ENCODE results near the gene SORBS1. TPM values are rescaled to one million over a fixed set of nuclear protein-coding genes. Genes with fewer than 3 reads are reported as not detected.

SORBS1 gene
- total and polyA plus RNA-seq, 2 experiments from 2014 or later, result 11.0 to 20.6 TPM

DNA sequence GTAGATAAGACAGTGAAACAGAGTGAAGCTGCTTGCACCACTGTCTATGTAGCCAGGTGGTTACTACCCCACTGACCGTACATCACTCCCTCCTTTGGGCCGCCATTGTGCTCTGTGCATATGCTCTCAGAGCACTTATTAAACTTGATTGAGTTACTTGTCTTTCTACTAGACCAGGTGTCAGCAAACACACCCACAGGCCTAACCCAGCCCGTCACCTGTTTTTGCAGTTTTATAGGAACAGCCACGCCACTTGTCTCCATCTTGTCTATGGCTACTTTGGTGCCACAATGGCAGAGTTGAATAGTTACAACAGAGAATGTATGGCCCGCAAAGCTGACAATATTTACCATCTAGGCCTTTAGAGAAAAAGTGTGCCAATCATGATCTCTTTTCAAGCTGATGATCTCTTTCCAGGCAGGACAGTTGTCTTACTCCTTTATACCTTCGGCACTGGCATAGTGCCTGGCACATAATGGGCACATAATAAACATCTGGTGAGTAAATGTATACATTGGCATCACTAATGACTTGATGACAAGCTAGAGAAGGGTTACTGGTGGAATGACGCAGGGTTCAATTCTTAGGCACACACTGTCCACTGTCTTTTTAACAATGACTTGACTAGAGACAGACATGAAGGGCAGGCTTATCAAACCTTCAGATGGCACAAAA, 36.7 kb downstream of the SORBS1 start:
- Histone ChIP-seq H3K36me3 (no peaks in the 10 kb centered on the region), H3K27me3 (no peaks in the 10 kb centered on the region), H3K4me3 (no peak overlapping the region), H3K27ac (no peak overlapping the region), H3K9me3 (ENCODE audit: low read depth) (no peaks in the 10 kb centered on the region), H3K4me1 (ENCODE audit: low read depth) (peaks cover 7% of the 10 kb centered on the region)
- TF ChIP-seq, protein P1, sequence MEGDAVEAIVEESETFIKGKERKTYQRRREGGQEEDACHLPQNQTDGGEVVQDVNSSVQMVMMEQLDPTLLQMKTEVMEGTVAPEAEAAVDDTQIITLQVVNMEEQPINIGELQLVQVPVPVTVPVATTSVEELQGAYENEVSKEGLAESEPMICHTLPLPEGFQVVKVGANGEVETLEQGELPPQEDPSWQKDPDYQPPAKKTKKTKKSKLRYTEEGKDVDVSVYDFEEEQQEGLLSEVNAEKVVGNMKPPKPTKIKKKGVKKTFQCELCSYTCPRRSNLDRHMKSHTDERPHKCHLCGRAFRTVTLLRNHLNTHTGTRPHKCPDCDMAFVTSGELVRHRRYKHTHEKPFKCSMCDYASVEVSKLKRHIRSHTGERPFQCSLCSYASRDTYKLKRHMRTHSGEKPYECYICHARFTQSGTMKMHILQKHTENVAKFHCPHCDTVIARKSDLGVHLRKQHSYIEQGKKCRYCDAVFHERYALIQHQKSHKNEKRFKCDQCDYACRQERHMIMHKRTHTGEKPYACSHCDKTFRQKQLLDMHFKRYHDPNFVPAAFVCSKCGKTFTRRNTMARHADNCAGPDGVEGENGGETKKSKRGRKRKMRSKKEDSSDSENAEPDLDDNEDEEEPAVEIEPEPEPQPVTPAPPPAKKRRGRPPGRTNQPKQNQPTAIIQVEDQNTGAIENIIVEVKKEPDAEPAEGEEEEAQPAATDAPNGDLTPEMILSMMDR (IDR thresholded peaks at IDR 0.05; ENCODE audit: low read depth, low read length), result no peak
- DNase-seq (ENCODE audit: low read depth in 1 of 2, low spot score in 1 of 2), result no peak

DNA sequence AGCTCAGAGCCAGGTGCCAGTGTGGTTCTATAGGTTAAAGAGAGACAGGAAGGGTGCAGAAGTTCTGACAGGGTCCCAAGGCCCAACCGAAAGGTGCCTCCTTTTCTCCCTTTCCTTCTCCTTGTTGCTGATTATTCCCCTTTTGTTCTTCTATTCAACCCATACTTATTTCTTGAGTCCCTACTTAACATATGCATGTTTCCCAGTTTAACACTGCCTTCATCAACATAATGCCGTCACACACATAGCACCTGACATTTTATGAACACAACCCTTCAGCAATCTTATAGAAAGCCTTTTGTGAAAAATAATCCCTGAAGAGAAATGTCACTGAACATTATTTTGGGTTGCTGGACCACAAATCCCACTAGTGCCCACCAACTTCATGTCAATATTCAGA, 39.1 kb downstream of the SORBS1 start:
- Histone ChIP-seq H3K4me1 (ENCODE audit: low read depth) (peaks cover 18% of the 10 kb centered on the region), H3K4me3 (no peak overlapping the region), H3K27ac (no peak overlapping the region), H3K27me3 (no peaks in the 10 kb centered on the region), H3K36me3 (no peaks in the 10 kb centered on the region), H3K9me3 (ENCODE audit: low read depth) (no peaks in the 10 kb centered on the region)
- TF ChIP-seq, protein P1 (IDR thresholded peaks at IDR 0.05; ENCODE audit: low read depth, low read length), result no peak
- DNase-seq (ENCODE audit: low read depth in 1 of 2, low spot score in 1 of 2), result no peak

- DNase-seq (ENCODE audit: low read depth in 1 of 2, low spot score in 1 of 2), result no peak
- H3K27ac ChIP-seq, result no peak overlapping the region
- H3K9me3 ChIP-seq (ENCODE audit: low read depth), result no peaks in the 10 kb centered on the region
- no peaks in the 10 kb centered on the region for H3K27me3 ChIP-seq
- no peaks in the 10 kb centered on the region for H3K36me3 ChIP-seq
- TF ChIP-seq, protein P1 (IDR thresholded peaks at IDR 0.05; ENCODE audit: low read depth, low read length), result no peak
- no peak overlapping the region for H3K4me3 ChIP-seq
- peaks cover 18% of the 10 kb centered on the region for H3K4me1 ChIP-seq (ENCODE audit: low read depth)
These were observed 40.6 kb downstream of the SORBS1 start for GRCh38 chr10:95520617-95521016.

DNA sequence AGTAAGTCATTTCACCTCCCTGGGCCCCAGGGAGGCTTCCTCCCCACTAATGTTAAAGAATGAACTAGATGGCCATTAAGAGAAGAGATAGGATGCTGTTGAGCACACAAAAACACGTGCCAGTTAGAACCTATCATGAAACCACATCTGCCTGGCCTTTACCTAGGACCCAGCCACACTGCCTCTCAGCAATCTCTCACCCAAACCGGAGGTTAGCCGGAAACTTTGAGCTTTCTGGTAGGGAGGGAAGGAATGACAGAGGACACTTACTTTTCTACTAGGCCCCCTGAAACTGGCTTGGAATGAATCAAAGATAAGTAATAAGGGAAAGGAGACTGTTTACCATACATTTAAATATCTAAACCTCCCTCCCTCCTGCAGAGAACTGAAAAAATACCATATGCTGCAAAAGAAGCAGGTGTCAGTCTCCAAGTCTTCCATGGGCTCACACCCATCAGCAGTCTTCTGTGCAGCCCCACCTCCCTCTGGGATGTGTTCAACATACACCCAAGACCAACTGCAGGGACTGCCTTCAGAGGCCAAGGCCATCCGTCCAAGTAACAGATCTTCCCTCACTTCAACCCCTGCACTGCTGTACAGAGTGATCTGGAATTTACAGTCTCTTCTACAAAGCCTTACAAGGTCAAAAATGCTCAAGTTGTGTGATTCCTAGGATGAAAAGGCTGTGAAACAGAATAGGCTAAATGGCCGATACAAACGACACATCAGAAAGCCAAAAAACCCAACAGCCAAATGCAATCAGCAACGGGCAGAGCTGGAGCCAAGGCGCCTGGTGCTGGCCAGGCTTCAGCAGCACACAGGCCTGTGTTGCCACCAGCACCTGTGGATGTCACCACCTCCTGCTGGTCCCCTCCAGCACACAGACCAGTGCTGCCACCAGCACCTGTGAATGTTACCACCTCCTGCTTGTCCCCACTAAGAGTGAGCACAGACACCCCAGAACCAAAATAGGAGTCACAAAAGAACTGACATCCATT, 42.4 kb downstream of the SORBS1 start:
- DNase-seq (ENCODE audit: low read depth in 1 of 2, low spot score in 1 of 2), result no peak
- Histone ChIP-seq H3K4me3 (no peak overlapping the region), H3K36me3 (no peaks in the 10 kb centered on the region), H3K27ac (peak overlapping the region; percentile 70), H3K27me3 (no peaks in the 10 kb centered on the region), H3K9me3 (ENCODE audit: low read depth) (no peaks in the 10 kb centered on the region), H3K4me1 (ENCODE audit: low read depth) (peaks cover 18% of the 10 kb centered on the region)
- TF ChIP-seq, protein P1 (IDR thresholded peaks at IDR 0.05; ENCODE audit: low read depth, low read length), result no peak

DNA sequence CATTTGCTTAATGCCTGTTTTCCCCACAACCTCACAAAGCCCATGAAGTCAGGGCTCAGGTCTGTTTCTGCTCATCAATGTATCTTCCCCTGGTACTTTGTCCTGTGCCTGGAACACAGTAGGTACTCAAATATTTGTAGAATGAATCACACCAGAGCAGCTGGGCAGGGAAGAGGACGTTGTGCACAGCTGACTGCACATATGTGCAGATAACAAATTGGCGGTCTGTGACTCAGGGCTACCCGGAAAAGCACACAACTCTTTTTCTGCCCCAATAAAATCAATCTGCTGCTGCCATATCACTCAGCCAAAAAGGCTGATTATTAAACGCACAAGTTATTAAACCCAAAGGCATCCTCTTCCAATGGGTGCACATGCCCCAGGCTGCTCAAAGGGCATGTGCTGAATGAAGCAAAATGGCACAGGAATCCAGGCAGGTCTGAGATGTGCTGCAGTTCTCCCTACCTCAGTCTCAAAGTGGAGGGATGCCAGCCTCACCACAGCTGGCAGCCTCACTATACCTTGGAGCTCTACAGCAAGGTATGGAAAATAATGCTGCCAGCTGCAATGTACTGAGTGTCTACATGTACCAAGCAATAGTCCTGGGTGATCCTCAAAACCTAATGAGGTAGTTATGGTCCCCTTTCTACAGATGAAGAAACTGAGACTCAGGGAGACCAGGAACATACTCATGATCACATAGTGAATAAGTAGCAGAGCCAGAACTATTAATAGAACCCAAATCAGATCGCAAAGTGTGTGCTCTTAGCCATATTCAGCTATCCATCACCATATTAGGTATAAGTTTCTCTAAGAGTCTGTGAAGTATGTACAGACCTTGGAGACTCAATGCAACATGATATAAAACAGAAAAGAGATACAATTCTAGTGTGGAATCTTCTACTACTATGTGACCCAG, 43.4 kb downstream of the SORBS1 start:
- Histone ChIP-seq H3K27ac (peak overlapping the region; percentile 70), H3K4me1 (ENCODE audit: low read depth) (peaks cover 18% of the 10 kb centered on the region), H3K4me3 (no peak overlapping the region), H3K27me3 (no peaks in the 10 kb centered on the region), H3K36me3 (no peaks in the 10 kb centered on the region), H3K9me3 (ENCODE audit: low read depth) (no peaks in the 10 kb centered on the region)
- DNase-seq (ENCODE audit: low read depth in 1 of 2, low spot score in 1 of 2), result peak in 1 of 2 donors; percentile 76
- TF ChIP-seq, protein P1 (IDR thresholded peaks at IDR 0.05; ENCODE audit: low read depth, low read length), result no peak
